H54 (cell line): ENCODE measurements around the gene TRO.

Source experiments
- DNase-seq: peaks from one replicate; pipeline ENCODE4 v3.0.0; 2011; ENCODE audit warnings: low spot score, mixed read lengths; ENCODE audit not compliant: insufficient read length
- FAIRE-seq: peaks from 3 replicates; lab custom pipeline; 2011; peaks lifted over from hg19 to GRCh38; lab: Jason Lieb, UNC
- POLR2A ChIP-seq: IDR thresholded peaks from 2 replicates; pipeline ENCODE4 v1.6.1; 2011; ENCODE audit warnings: low read depth, mild to moderate bottlenecking, low read length

Gene TRO

DNA sequence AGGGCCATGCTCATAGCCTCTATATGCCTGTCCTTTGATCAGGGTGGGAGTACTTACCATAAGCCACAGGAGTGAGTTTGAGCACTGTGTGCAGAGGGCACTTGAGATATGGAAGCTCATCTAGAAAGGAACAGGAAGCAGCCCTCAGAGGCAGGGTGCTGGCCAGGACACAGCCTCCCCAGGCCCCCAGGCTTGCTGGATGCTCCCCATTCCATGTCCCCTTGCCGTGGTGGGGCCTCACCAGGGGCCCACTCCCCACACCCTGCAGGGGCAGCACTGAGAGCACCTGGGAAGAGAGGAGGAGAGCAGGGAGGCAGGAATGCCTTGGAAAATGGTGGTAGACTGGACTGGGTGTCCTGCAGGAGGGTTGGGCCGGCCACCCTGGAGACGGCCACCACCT, 14.3 kb downstream of the TRO start:
- FAIRE-seq (no peak), DNase-seq (no peak)
- no peak for TF ChIP-seq POLR2A

DNA sequence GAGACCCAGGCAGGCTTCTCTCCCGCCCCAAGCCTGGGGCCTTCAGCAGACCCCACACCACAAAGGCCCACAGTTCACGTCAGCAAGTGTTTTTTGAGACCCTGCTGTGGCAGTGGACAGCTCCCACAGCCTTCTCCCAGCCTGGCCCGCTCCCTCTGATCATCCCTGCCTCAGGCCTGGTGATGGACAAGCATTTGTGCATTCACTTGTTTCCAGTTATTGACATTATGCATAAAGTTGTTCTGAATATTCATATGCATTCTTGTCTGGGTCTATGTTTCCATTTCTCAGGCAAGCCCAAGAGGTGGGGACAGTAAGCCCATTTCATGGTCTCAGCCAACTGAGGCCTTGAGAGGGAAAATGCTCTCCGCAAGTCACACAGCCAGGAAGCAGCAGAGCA, 14.7 kb downstream of the TRO start:
- no peak for FAIRE-seq
- no peak for TF ChIP-seq POLR2A
- DNase-seq = no peak

DNA sequence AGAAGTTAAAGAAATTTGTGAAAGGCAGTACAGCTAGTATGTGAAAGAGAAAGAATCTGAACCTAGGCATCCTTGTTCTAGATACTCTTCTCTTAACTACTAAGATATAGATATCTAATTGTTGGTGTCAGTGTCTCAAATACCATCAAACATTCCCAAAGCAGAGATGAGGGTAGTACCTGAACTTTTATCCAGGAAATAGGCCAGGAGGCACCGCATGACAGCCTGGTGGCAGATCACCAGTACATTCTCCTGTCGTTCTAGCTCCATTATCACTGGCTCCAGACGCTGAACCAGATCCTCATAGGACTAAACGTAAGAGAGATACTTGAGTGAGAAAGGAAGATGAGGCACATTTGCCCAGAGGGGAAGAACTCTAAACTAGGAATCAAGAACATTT, 16.8 kb downstream of the TRO start:
- TF ChIP-seq POLR2A = no peak
- FAIRE-seq = no peak
- no peak for DNase-seq

DNA sequence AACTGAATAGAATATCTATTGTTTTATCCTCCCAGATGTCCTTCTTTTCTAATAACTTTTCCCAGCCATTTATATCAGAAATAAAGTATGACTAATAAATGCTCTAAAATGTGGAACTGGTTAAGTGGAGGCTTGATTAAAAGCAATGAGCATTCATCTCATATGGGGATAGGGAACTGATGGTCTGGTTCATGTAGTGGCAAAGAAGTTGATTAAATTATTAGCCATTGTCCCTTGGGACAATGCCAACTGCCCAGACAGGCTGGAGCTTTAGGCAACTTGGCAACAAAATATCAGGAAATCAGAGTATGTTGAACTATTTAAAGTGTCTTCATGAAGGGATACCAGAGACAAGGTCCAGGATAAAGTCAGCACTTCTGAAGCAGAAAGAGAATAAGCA, 24.2 kb downstream of the TRO start:
- no peak for TF ChIP-seq POLR2A
- FAIRE-seq (no peak), DNase-seq (no peak)

DNA sequence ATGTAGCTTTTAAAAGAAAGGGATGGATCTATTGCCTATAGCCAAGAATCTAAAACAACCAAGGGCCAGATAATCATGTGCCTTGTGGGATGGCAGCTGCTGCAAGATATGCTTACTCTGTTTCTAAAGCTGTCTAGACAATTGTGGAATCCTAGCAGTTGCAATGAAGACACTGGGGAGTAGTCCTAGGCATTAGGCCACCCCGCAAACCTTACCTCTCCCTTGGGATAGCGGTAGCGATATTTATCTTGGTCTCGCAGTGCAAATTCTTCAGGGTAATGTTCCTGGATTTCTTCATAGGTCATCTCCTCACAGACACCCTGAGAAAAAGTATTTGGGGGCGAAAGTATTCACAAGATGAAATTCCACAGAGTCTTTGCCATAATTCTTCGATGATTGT, 24.6 kb downstream of the TRO start:
- FAIRE-seq (no peak), DNase-seq (no peak)
- TF ChIP-seq POLR2A = no peak

DNA sequence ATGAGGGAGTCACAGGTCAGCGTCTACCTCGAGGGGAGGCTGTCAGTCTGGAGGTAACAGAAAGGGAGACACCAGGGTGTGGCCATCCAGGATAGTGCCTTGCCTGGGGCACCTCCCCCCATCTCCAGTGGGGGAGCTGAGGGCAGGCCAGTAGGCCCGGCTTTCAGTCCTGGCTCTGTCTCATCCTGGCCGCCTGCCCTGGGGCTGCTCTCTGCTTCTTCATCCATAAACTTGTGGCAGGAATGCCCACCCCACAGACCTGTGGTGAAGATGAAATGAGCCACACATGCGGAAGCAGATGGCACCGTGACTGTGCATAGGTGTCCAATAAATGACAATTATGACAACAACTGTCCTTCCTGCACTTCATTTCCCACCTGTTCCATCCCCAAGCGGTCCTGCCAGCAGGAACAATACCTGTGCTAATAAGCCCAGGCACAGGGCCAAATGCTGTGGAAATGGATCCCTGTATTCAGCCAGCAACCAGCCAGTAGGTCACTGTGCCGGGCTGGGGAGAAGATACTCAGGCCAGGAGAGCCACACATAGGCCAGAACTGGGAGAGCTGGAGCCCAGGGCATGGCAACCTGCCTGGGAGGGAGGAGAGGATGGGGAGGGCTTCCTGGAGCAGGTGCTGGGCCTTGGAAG, 30.2 kb downstream of the TRO start:
- no peak for FAIRE-seq
- no peak for TF ChIP-seq POLR2A
- no peak for DNase-seq

DNA sequence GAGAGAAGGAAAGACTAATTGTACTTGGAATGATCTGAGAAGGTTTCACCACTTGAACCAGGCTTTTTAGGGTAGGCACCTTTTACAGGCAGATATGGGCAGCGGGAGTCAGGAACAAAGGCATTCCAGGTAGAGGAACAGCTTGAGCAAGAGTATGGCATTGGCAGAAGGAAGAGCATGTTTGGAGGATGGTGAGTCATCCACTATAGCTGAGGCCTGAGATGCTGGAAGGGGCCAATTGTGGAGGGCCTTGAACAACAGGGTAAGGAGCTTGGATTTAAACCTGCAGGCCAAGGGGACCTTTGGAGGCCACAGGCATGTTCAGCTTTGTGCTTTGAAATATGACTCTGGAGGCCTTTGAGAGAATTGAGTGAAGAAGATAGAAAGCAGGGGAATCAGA, 41.1 kb downstream of the TRO start:
- no peak for TF ChIP-seq POLR2A
- FAIRE-seq (no peak), DNase-seq (no peak)

DNA sequence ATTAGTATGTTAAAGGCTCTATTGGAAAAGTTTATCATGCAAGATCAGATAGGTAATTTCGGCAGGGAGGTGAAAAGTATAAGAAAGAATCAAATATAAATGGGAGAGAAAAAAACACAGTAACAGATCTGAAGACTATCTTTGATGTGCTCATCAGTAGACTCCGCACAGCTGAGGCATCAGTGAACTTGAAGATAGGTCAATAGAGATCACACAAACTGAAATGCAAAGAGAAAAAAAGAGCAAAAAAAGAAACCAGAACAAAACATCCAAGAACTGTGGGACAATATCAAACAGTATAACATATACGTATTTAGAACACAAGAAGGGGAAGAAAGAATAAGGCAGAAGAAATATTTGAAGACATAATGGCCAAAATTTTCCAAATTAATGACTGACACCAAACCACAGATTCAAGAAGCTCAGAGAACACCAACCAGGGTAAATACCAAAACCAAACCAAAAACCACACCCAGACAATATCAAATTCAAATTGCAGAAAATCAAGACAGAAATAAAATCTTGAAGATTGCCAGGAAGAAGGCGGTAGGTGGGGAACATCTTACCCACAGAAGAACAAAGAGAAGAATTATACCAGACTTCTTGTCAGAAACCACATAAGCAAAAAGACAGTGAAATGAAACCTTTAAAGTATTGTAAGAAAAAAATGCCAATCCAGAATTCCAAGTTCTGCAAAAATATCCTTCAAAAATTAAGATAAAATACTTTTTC, 44.3 kb downstream of the TRO start:
- DNase-seq (no peak), FAIRE-seq (no peak)
- TF ChIP-seq POLR2A = no peak

DNA sequence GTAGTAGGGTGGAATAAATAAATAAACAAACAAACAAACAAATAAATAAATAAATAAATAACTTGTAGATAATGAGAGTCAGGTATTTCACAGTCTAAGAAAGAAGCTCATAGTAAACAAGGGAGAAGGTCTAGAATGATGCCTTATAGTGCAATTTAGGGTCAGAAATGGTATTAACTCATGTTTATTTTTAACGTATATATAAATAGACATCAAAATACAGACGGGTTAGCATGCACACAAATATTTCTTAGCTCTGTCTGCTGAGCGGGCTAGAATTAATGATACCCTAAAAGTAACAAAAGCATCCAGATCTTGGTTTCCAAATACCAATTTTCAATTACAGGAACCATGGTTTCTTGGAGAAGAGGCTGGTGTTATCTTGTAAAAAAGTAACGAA, 56.8 kb downstream of the TRO start:
- DNase-seq (no peak), FAIRE-seq (no peak)
- TF ChIP-seq POLR2A = no peak

DNA sequence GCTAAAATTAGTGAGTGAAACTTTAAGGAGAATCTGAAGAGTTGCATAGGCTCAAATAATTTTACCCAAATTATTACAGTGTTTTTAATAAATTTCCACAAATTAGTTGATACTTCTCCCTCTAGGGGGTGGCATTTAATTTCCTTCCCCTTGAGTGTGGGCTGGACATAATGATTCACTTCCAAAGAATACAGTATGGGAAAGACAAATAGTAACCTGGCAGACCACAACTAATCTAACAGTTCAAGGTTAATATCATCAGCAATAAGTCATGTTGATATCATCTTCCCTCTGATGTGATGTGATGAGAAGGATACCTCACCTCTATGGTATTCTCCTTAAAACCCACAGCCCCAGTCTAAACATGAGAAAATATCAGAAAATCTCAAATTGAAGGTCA, 57.8 kb downstream of the TRO start:
- TF ChIP-seq POLR2A = no peak
- DNase-seq (no peak), FAIRE-seq (no peak)

DNA sequence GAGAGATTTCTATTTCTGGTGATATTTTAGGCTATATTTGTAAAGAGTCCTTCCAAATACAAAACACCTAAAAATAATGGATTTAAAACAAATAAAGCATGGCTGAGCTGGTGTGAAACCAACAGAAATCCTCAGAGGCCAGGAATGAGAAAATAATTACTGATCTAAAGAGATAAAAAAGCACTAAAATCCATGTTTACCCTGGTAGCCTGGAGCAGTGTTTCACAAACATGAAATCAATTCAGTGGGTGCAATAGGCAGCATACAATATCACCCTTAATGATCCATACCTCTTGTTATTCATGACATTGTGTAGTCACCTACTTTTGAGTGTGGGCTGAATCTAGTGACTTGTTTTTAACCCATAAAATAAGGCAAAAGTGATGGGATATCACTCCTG, 58.8 kb downstream of the TRO start:
- FAIRE-seq (no peak), DNase-seq (no peak)
- no peak for TF ChIP-seq POLR2A

DNA sequence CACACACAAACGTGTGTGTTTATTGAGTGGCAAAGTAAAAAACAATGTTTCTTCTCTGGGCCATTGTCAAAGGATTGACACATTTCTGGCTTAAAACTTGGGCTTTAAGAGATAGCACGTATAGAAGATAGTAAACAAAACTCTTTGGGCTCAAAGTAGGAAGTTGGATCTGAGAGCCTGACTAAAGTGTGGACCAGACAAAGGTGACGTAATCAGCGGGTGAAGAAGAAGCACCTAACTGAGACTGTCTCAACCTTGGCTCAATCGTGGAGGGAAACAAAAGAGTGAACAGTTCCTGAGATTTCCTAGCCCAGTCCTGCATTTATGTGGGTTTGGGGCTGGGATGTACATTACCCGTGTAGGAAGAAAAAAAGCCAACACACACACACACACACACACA, 59.7 kb downstream of the TRO start:
- FAIRE-seq = no peak
- DNase-seq = no peak
- no peak for TF ChIP-seq POLR2A
